H9 (cell line): ENCODE data around the gene TRIB2. TPM values are rescaled to one million over a fixed set of nuclear protein-coding genes. Genes with fewer than 3 reads are reported as not detected.

Experiments
- DNase-seq: peaks from one replicate; pipeline ENCODE4 v3.0.0-alpha.2; 2017
- H2AFZ ChIP-seq: one replicate; pipeline ENCODE4 v1.6.1; 2013; ENCODE audit warnings: mild to moderate bottlenecking, low read length, control low read depth, moderate library complexity
- H2AK5ac ChIP-seq: 2 replicates; pipeline ENCODE4 v1.6.1; 2013; ENCODE audit warnings: low read length, control low read depth, mixed read lengths; ENCODE audit not compliant: insufficient read length
- H2BK120ac ChIP-seq: one replicate; pipeline ENCODE4 v1.6.1; 2013; ENCODE audit warnings: low read depth, mild to moderate bottlenecking, low read length, control low read depth, inconsistent platforms; ENCODE audit not compliant: poor library complexity, severe bottlenecking
- H2BK12ac ChIP-seq: 2 replicates; pipeline ENCODE4 v1.6.1; 2013; ENCODE audit warnings: low read length, control low read depth, mixed read lengths, low read depth; ENCODE audit not compliant: insufficient read length
- H2BK15ac ChIP-seq: 2 replicates; pipeline ENCODE4 v1.6.1; 2013; ENCODE audit warnings: low read depth, low read length, control low read depth
- H2BK20ac ChIP-seq: one replicate; pipeline ENCODE4 v1.6.1; 2013; ENCODE audit warnings: low read depth, mild to moderate bottlenecking, low read length, control low read depth, inconsistent platforms; ENCODE audit not compliant: poor library complexity, severe bottlenecking
- H2BK5ac ChIP-seq: 2 replicates; pipeline ENCODE4 v1.6.1; 2013; ENCODE audit warnings: low read length, control low read depth, mixed read lengths; ENCODE audit not compliant: insufficient read length
- H3K14ac ChIP-seq: 2 replicates; pipeline ENCODE4 v1.6.1; 2013; ENCODE audit warnings: low read length, control low read depth; ENCODE audit not compliant: insufficient read depth
- H3K18ac ChIP-seq: 2 replicates; pipeline ENCODE4 v1.6.1; 2013; ENCODE audit warnings: low read depth, mild to moderate bottlenecking, mixed read lengths, low read length, control low read depth; ENCODE audit not compliant: insufficient read length
- H3K23ac ChIP-seq: 2 replicates; pipeline ENCODE4 v1.6.1; 2013; ENCODE audit warnings: low read length, control low read depth, mixed read lengths, low read depth; ENCODE audit not compliant: insufficient read length
- H3K23me2 ChIP-seq: 2 replicates; pipeline ENCODE4 v1.6.1; 2013; ENCODE audit warnings: low read depth, mild to moderate bottlenecking, mixed read lengths, low read length, control low read depth; ENCODE audit not compliant: insufficient read length, poor library complexity, severe bottlenecking
- H3K27ac ChIP-seq: 2 replicates; pipeline ENCODE4 v1.5.1; 2013; ENCODE audit warnings: low read length, control low read depth, mixed read lengths, low read depth; ENCODE audit not compliant: insufficient read length
- H3K27me3 ChIP-seq: 2 replicates; pipeline ENCODE4 v1.6.1; 2013; ENCODE audit warnings: low read length, control low read depth, inconsistent platforms; ENCODE audit not compliant: insufficient read depth
- H3K4ac ChIP-seq: 2 replicates; pipeline ENCODE4 v1.6.1; 2013; ENCODE audit warnings: low read depth, mild to moderate bottlenecking, control low read depth, inconsistent platforms, low read length, moderate library complexity
- H3K4me1 ChIP-seq: 2 replicates; pipeline ENCODE4 v1.6.1; 2013; ENCODE audit warnings: low read length, control low read depth, inconsistent platforms; ENCODE audit not compliant: insufficient read depth
- H3K4me2 ChIP-seq: 2 replicates; pipeline ENCODE4 v1.6.1; 2013; ENCODE audit warnings: low read length, control low read depth, mixed read lengths; ENCODE audit not compliant: insufficient read length, insufficient read depth
- H3K56ac ChIP-seq: 2 replicates; pipeline ENCODE4 v1.6.1; 2013; ENCODE audit warnings: low read depth, mild to moderate bottlenecking, mixed read lengths, low read length, control low read depth; ENCODE audit not compliant: insufficient read length
- H3K79me1 ChIP-seq: 2 replicates; pipeline ENCODE4 v1.6.1; 2013; ENCODE audit warnings: low read depth, mild to moderate bottlenecking, moderate library complexity, low read length, control low read depth, inconsistent platforms; ENCODE audit not compliant: insufficient read depth, poor library complexity, severe bottlenecking
- H3K79me2 ChIP-seq: 2 replicates; pipeline ENCODE4 v1.6.1; 2013; ENCODE audit warnings: low read length, control low read depth, inconsistent platforms; ENCODE audit not compliant: insufficient read depth
- H3K9ac ChIP-seq: 2 replicates; pipeline ENCODE4 v1.6.1; 2013; ENCODE audit warnings: low read length, control low read depth, mixed read lengths; ENCODE audit not compliant: insufficient read length; ENCODE audit errors: extremely low read depth
- H3K9me3 ChIP-seq: one replicate; pipeline ENCODE4 v1.6.1; 2013; ENCODE audit warnings: low read depth, low read length, inconsistent platforms; ENCODE audit not compliant: control insufficient read depth
- H3T11ph ChIP-seq: one replicate; pipeline ENCODE4 v1.6.1; 2013; ENCODE audit warnings: mild to moderate bottlenecking, low read length, control low read depth, inconsistent platforms
- H4K20me1 ChIP-seq: one replicate; pipeline ENCODE4 v1.6.1; 2013; ENCODE audit not compliant: control insufficient read depth, insufficient read length, insufficient read depth
- H4K5ac ChIP-seq: 2 replicates; pipeline ENCODE4 v1.6.1; 2013; ENCODE audit warnings: low read depth, mild to moderate bottlenecking, mixed read lengths, low read length, control low read depth; ENCODE audit not compliant: insufficient read length
- H4K8ac ChIP-seq: replicated peaks from 2 replicates; pipeline ENCODE4 v1.6.1; 2013; ENCODE audit warnings: low read length, control low read depth, mixed read lengths, low read depth; ENCODE audit not compliant: insufficient read length
- H4K91ac ChIP-seq: 2 replicates; pipeline ENCODE4 v1.6.1; 2013; ENCODE audit warnings: low read depth, mild to moderate bottlenecking, moderate library complexity, mixed read lengths, low read length, control low read depth; ENCODE audit not compliant: insufficient read length
- H3K27ac Mint-ChIP-seq, 3 experiments: 2 replicates in 2 of 3; 3 replicates in 1 of 3; pipeline ENCODE4 v1.8.0; 2020 to 2021; ENCODE audit warnings: mixed read lengths in 3 of 3, mild to moderate bottlenecking in 1 of 3, moderate library complexity in 1 of 3
- H3K27me3 Mint-ChIP-seq: 2 replicates; pipeline ENCODE4 v1.8.0; 2021; ENCODE audit warnings: low read depth, mild to moderate bottlenecking, moderate library complexity, mixed read lengths
- H3K36me3 Mint-ChIP-seq, 3 experiments: 2 replicates in 2 of 3; 3 replicates in 1 of 3; pipeline ENCODE4 v1.8.0; 2020 to 2021; ENCODE audit warnings: low read depth in 3 of 3, mixed read lengths in 3 of 3; ENCODE audit not compliant: insufficient read depth in 1 of 3
- H3K4me1 Mint-ChIP-seq, 2 experiments: 2 replicates each; pipeline ENCODE4 v1.8.0; 2020; ENCODE audit warnings: mixed read lengths in 2 of 2
- H3K4me3 Mint-ChIP-seq, 2 experiments: 2 replicates in 1 of 2; 3 replicates in 1 of 2; pipeline ENCODE4 v1.8.0; 2020 to 2021; ENCODE audit warnings: mild to moderate bottlenecking in 2 of 2, mixed read lengths in 2 of 2, moderate library complexity in 1 of 2
- H3K9me3 Mint-ChIP-seq, 2 experiments: 2 replicates in 1 of 2; 3 replicates in 1 of 2; pipeline ENCODE4 v1.8.0; 2020; ENCODE audit warnings: mild to moderate bottlenecking in 2 of 2, mixed read lengths in 2 of 2, moderate library complexity in 1 of 2
- WGBS: extraction: QIAGEN DNeasy Blood & Tissue Kit; methylation state at CpG from one replicate; pipeline ENCODE4 v1.1.7; 2013; ENCODE audit warnings: missing lambda C conversion rate, low lambda C conversion rate, mixed read lengths; ENCODE audit not compliant: insufficient read length; ENCODE audit errors: extremely low coverage; 5-methylcytosine and 5-hydroxymethylcytosine counted together
- microRNA-seq: library from miRNA; unstranded; fragments of <30 nt; microRNA quantifications from one replicate; pipeline ENCODE4, GENCODE V29; 2020; ENCODE audit warnings: borderline microRNAs expressed
- total RNA-seq: library from RNA; stranded (reverse); gene quantifications from 2 replicates; pipeline ENCODE4 v1.2.1, GENCODE V29; 2021
- TF ChIP-seq, protein P1 (sequence below): fragments of 200-600 bp; sonication (generic); conservative IDR thresholded peaks from 3 replicates; pipeline ENCODE4 v1.8.0; 2021; ENCODE audit warnings: antibody characterized with exemption, mild to moderate bottlenecking

TRIB2 gene
- total RNA-seq, 1 experiment from 2014 or later = 41.9 TPM

DNA sequence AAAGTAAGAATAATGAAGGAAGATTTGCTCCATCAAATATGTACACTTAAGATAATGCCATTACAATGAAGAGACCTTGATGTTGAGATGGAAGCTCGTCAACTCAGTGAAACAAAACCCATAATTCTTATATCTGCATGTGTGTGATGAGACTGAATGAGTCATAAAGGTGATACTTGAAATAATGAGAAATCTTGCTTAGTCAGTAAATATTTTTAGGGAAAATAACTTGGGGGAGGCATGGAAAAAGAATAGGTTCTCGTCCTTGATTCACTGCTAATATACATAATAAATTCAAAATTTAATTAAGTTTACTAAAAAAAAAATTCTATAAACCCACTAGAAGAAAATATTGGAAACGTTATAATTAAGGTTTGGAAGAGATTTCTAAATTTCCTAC lies 75.2 kb downstream of the TRIB2 start:
- TF ChIP-seq, protein P1, sequence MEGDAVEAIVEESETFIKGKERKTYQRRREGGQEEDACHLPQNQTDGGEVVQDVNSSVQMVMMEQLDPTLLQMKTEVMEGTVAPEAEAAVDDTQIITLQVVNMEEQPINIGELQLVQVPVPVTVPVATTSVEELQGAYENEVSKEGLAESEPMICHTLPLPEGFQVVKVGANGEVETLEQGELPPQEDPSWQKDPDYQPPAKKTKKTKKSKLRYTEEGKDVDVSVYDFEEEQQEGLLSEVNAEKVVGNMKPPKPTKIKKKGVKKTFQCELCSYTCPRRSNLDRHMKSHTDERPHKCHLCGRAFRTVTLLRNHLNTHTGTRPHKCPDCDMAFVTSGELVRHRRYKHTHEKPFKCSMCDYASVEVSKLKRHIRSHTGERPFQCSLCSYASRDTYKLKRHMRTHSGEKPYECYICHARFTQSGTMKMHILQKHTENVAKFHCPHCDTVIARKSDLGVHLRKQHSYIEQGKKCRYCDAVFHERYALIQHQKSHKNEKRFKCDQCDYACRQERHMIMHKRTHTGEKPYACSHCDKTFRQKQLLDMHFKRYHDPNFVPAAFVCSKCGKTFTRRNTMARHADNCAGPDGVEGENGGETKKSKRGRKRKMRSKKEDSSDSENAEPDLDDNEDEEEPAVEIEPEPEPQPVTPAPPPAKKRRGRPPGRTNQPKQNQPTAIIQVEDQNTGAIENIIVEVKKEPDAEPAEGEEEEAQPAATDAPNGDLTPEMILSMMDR = no peak
- Mint-ChIP-seq H3K4me1 (no peaks in the 10 kb centered on the region), H3K27me3 (no peaks in the 10 kb centered on the region), H3K27ac (no peak overlapping the region), H3K9me3 (peaks cover 0 to 5% of the 10 kb centered on the region in 2 experiments; a peak in 4 of 5 replicates), H3K36me3 (no peaks in the 10 kb centered on the region; a peak in 1 of 7 replicates), H3K4me3 (no peak overlapping the region)
- H2BK12ac ChIP-seq = no peak overlapping the region
- H3K9ac ChIP-seq = no peak overlapping the region
- H3K79me1 ChIP-seq = no peaks in the 10 kb centered on the region
- no peak overlapping the region for H2AK5ac ChIP-seq
- H3K23me2 ChIP-seq = no peaks in the 10 kb centered on the region
- H3K27me3 ChIP-seq = no peaks in the 10 kb centered on the region
- no peak overlapping the region for H2BK20ac ChIP-seq
- no peak overlapping the region for H3K27ac ChIP-seq
- no peak overlapping the region for H3K56ac ChIP-seq
- no peak overlapping the region for H3K23ac ChIP-seq
- H3K79me2 ChIP-seq = no peaks in the 10 kb centered on the region
- H4K8ac ChIP-seq = no peak overlapping the region
- no peak for DNase-seq
- no peak overlapping the region for H3K4me2 ChIP-seq
- no peak overlapping the region for H3T11ph ChIP-seq
- no peak overlapping the region for H2BK5ac ChIP-seq
- H4K20me1 ChIP-seq = no peaks in the 10 kb centered on the region
- H4K5ac ChIP-seq = no peak overlapping the region
- no peaks in the 10 kb centered on the region for H3K9me3 ChIP-seq
- no peak overlapping the region for H3K14ac ChIP-seq
- no peak overlapping the region for H3K18ac ChIP-seq
- H4K91ac ChIP-seq = no peak overlapping the region
- no peaks in the 10 kb centered on the region for H3K4me1 ChIP-seq
- no CpG with 5 or more reads among the region's 3 CpGs for WGBS
- no peak overlapping the region for H2BK120ac ChIP-seq
- no peak overlapping the region for H2BK15ac ChIP-seq
- H2AFZ ChIP-seq = no peak overlapping the region
- no peak overlapping the region for H3K4ac ChIP-seq

Small RNA genes lying within 50 kb of the gene (microRNA-seq; reads per million reads assigned to microRNA genes)
- gene MIR3125 = not detected
